Transverse colon (tissue), 3 donors: ENCODE results near the gene STBD1.

Source experiments
- EP300 ChIP-seq: sonication (generic); formaldehyde crosslinking; IDR thresholded peaks from one replicate; pipeline ENCODE4 v1.6.1; 2017; ENCODE audit warnings: antibody characterized with exemption, low read depth
- POLR2A ChIP-seq: fragments of 450-650 bp; IDR thresholded peaks from one replicate; pipeline ENCODE4 v1.6.1; 2016; ENCODE audit warnings: antibody characterized with exemption, mild to moderate bottlenecking, moderate library complexity
- TF ChIP-seq, protein P1 (sequence below), 5 experiments: fragments of 200-600 bp in 3 of 5; fragments of 450-650 bp in 2 of 5; sonication (generic) in 3 of 5; IDR thresholded peaks; 1 replicate in 2 of 5; 2 replicates in 3 of 5; pipeline ENCODE4 v1.5.1; 2016 to 2017; ENCODE audit warnings: antibody characterized with exemption in 5 of 5, inconsistent platforms in 3 of 5, mild to moderate bottlenecking in 2 of 5, moderate library complexity in 1 of 5

DNA sequence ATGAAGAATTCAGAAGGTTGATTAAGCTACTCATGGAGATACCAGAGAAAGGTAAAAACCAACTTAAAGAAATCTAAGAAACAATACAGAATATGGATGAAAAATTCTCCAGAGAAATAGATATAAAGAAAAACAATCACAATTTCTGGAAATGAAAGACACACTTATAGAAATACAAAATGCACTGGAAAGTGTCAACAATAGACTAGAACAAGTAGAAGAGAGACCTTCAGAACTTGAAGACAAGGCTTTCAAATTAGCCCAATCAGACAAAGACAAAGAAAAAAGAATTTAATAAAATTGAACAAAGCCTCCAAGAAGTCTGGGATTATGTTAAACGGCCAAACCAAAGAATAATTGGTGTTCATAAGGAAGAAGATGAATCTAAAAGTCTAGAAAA, 9.6 kb downstream of the STBD1 start:
- TF ChIP-seq, protein P1, sequence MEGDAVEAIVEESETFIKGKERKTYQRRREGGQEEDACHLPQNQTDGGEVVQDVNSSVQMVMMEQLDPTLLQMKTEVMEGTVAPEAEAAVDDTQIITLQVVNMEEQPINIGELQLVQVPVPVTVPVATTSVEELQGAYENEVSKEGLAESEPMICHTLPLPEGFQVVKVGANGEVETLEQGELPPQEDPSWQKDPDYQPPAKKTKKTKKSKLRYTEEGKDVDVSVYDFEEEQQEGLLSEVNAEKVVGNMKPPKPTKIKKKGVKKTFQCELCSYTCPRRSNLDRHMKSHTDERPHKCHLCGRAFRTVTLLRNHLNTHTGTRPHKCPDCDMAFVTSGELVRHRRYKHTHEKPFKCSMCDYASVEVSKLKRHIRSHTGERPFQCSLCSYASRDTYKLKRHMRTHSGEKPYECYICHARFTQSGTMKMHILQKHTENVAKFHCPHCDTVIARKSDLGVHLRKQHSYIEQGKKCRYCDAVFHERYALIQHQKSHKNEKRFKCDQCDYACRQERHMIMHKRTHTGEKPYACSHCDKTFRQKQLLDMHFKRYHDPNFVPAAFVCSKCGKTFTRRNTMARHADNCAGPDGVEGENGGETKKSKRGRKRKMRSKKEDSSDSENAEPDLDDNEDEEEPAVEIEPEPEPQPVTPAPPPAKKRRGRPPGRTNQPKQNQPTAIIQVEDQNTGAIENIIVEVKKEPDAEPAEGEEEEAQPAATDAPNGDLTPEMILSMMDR (IDR thresholded peaks at IDR 0.05) = no peak
- TF ChIP-seq POLR2A = no peak
- no peak for TF ChIP-seq EP300
